HEK293T (cell line): ENCODE data around the gene GAREM1.

Experiments
- CTCF ChIA-PET: fragments of 350-600 bp; formaldehyde crosslinking; extraction: SDS; loops from one replicate; lab custom pipeline; 2021; ENCODE audit warnings: antibody characterized with exemption, inconsistent platforms; lab: Yijun Ruan, JAX
- POLR2A ChIA-PET: fragments of 350-600 bp; formaldehyde crosslinking; extraction: SDS; loops from one replicate; lab custom pipeline; 2020; ENCODE audit warnings: antibody characterized with exemption, inconsistent platforms; lab: Yijun Ruan, JAX
- DNase-seq: peaks from one replicate; pipeline ENCODE4 v3.0.0; 2012; ENCODE audit warnings: mixed read lengths; ENCODE audit errors: extremely low spot score
- ARNT ChIP-seq: fragments of 450-650 bp; IDR thresholded peaks from 2 replicates; pipeline ENCODE4 v1.6.1; 2017; ENCODE audit warnings: mild to moderate bottlenecking
- BHLHE40 ChIP-seq: fragments of 450-650 bp; IDR thresholded peaks from 2 replicates; pipeline ENCODE4 v1.6.1; 2016; ENCODE audit warnings: mild to moderate bottlenecking, moderate library complexity, borderline replicate concordance
- CTBP1 ChIP-seq: fragments of 450-650 bp; IDR thresholded peaks from 2 replicates; pipeline ENCODE4 v1.6.1; 2016; ENCODE audit warnings: borderline replicate concordance
- ELF4 ChIP-seq: fragments of 450-650 bp; IDR thresholded peaks from 2 replicates; pipeline ENCODE4 v1.6.1; 2017; ENCODE audit warnings: antibody characterized with exemption
- FOXA1 ChIP-seq: fragments of 450-650 bp; IDR thresholded peaks from 2 replicates; pipeline ENCODE4 v1.6.1; 2016; ENCODE audit warnings: mild to moderate bottlenecking
- FOXK2 ChIP-seq: fragments of 450-650 bp; IDR thresholded peaks from 2 replicates; pipeline ENCODE4 v1.6.1; 2016; ENCODE audit warnings: mild to moderate bottlenecking
- FOXM1 ChIP-seq: fragments of 450-650 bp; IDR thresholded peaks from 2 replicates; pipeline ENCODE4 v1.6.1; 2017; ENCODE audit warnings: mild to moderate bottlenecking, borderline replicate concordance
- HDGF ChIP-seq: fragments of 450-650 bp; IDR thresholded peaks from 2 replicates; pipeline ENCODE4 v1.6.1; 2017; ENCODE audit warnings: antibody characterized with exemption, borderline replicate concordance
- L3MBTL2 ChIP-seq: fragments of 450-650 bp; conservative IDR thresholded peaks from 2 replicates; pipeline ENCODE4 v1.6.1; 2016; ENCODE audit warnings: mild to moderate bottlenecking
- LEF1 ChIP-seq: fragments of 450-650 bp; IDR thresholded peaks from 2 replicates; pipeline ENCODE4 v1.6.1; 2017; ENCODE audit warnings: mild to moderate bottlenecking, borderline replicate concordance
- NFRKB ChIP-seq: fragments of 450-650 bp; IDR thresholded peaks from 2 replicates; pipeline ENCODE4 v1.6.1; 2016; ENCODE audit warnings: mild to moderate bottlenecking, moderate library complexity
- SP1 ChIP-seq: fragments of 450-650 bp; IDR thresholded peaks from 2 replicates; pipeline ENCODE4 v1.6.1; 2017
- SUZ12 ChIP-seq: fragments of 450-650 bp; IDR thresholded peaks from 2 replicates; pipeline ENCODE4 v1.6.1; 2016; ENCODE audit warnings: mild to moderate bottlenecking
- TARDBP ChIP-seq: fragments of 450-650 bp; IDR thresholded peaks from 2 replicates; pipeline ENCODE4 v1.6.1; 2016
- ZNF384 ChIP-seq: fragments of 450-650 bp; IDR thresholded peaks from 2 replicates; pipeline ENCODE4 v1.6.1; 2016
- TF ChIP-seq, protein P1 (sequence below): fragments of 450-650 bp; IDR thresholded peaks from 2 replicates; pipeline ENCODE4 v1.6.1; 2016

GAREM1 gene

DNA sequence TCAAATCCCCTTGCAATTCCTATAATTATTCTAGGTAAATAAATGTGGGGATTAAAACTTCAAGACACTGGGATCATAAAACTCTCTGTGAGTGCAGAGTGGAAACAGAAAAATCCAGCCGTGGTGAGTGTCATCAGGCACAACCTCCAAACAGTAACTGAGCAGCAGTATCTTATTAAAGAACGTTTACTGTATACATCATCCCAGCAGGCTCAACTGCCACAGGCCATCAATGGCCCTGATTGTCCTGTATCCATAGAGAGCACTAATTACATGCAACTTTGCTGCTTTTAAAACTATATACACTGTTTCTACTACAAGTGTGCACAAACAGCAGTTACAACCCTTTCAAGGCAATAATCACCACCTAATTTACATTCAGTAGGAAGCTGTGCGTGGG is 23.9 kb downstream of the GAREM1 start:
- DNase-seq: no peak
- ChIA-PET CTCF (no interaction called here), POLR2A (no interaction called here)
- no peak for TF ChIP-seq NFRKB
- no peak for TF ChIP-seq LEF1
- no peak for TF ChIP-seq ZNF384
- TF ChIP-seq SP1: no peak
- no peak for TF ChIP-seq ELF4
- no peak for TF ChIP-seq BHLHE40
- TF ChIP-seq CTBP1: no peak
- TF ChIP-seq ARNT: no peak
- no peak for TF ChIP-seq FOXM1
- TF ChIP-seq FOXK2: no peak
- no peak for TF ChIP-seq TARDBP
- TF ChIP-seq, protein P1, sequence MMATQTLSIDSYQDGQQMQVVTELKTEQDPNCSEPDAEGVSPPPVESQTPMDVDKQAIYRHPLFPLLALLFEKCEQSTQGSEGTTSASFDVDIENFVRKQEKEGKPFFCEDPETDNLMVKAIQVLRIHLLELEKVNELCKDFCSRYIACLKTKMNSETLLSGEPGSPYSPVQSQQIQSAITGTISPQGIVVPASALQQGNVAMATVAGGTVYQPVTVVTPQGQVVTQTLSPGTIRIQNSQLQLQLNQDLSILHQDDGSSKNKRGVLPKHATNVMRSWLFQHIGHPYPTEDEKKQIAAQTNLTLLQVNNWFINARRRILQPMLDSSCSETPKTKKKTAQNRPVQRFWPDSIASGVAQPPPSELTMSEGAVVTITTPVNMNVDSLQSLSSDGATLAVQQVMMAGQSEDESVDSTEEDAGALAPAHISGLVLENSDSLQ: no peak
- TF ChIP-seq FOXA1: no peak
- no peak for TF ChIP-seq L3MBTL2

DNA sequence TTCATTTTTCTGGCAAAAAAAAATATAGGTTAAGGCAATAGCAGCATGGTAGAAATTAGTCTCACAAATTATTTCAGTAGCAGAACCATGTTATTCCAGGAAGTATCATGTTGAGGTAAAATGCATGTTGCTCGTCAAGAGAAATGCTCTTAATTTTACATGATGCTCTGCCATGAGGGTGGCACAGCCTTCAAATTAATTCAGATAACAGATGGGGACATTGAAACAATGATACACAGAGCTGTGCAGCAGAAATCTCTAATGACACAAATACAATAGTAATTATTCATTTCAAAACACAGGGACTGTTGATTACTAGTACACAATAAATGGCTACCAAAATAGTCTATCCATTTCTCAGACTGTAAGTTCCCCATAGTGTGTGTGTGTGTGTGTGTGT is 24.8 kb downstream of the GAREM1 start:
- ChIA-PET POLR2A (interaction anchor here (1.0 kb wide), 1 partner anchor 25 kb away, joined by 3 read pairs; the partner anchor contains the start of gene GAREM1), CTCF (no interaction called here)

GRCh38 chr18:32443706-32444215 is 26.9 kb downstream of the GAREM1 start:
- POLR2A ChIA-PET: no interaction called here
- TF ChIP-seq LEF1: no peak
- no peak for TF ChIP-seq ARNT
- TF ChIP-seq FOXK2: no peak
- TF ChIP-seq SUZ12: no peak
- no peak for TF ChIP-seq BHLHE40
- TF ChIP-seq, protein P1: no peak
- no peak for TF ChIP-seq ZNF384
- TF ChIP-seq SP1: no peak
- no peak for TF ChIP-seq TARDBP
- no peak for TF ChIP-seq CTBP1
- TF ChIP-seq NFRKB: no peak
- no peak for TF ChIP-seq FOXM1
- TF ChIP-seq FOXA1: no peak
- TF ChIP-seq HDGF: no peak
- TF ChIP-seq L3MBTL2: no peak
- no peak for TF ChIP-seq ELF4
- CTCF ChIA-PET: interaction anchor here (4.7 kb wide), 1 partner anchor 26 kb away, joined by 34 read pairs; the partner anchor contains the start of gene GAREM1
- DNase-seq: no peak

More for the DNA sequence above, 24.8 kb downstream of the GAREM1 start:
- no peak for DNase-seq
- no peak for TF ChIP-seq BHLHE40
- TF ChIP-seq FOXM1: no peak
- no peak for TF ChIP-seq ZNF384
- no peak for TF ChIP-seq ARNT
- TF ChIP-seq FOXA1: no peak
- no peak for TF ChIP-seq FOXK2
- no peak for TF ChIP-seq LEF1
- no peak for TF ChIP-seq SUZ12
- no peak for TF ChIP-seq SP1
- TF ChIP-seq HDGF: no peak
- no peak for TF ChIP-seq L3MBTL2
- no peak for TF ChIP-seq NFRKB

- no peak for DNase-seq
- CTCF ChIA-PET: interaction anchor here (4.7 kb wide), 1 partner anchor 26 kb away, joined by 34 read pairs; the partner anchor contains the start of gene GAREM1
- POLR2A ChIA-PET: interaction anchor here (1.3 to 2.1 kb wide), 2 partner anchors 8 to 27 kb away, joined by 3 to 5 read pairs; partner anchors contain the start of gene GAREM1
- TF ChIP-seq ELF4 (no peak), L3MBTL2 (no peak), HDGF (no peak), SP1 (no peak), BHLHE40 (no peak), SUZ12 (no peak), NFRKB (no peak), ZNF384 (no peak), FOXM1 (no peak)
Measured at GRCh38 chr18:32443033-32443705, 27.5 kb downstream of the GAREM1 start.

- CTCF ChIA-PET: interaction anchor here (0.7 to 4.7 kb wide), 4 partner anchors 15 to 153 kb away, joined by 3 to 34 read pairs (median 4); partner anchors contain the start of gene GAREM1
- DNase-seq: no peak
- TF ChIP-seq ELF4: no peak
- no peak for TF ChIP-seq FOXK2
- no peak for TF ChIP-seq SUZ12
- no peak for TF ChIP-seq SP1
- TF ChIP-seq ZNF384: no peak
- no peak for TF ChIP-seq LEF1
- TF ChIP-seq L3MBTL2: no peak
- no peak for TF ChIP-seq HDGF
- TF ChIP-seq FOXA1: no peak
- no peak for TF ChIP-seq CTBP1
- TF ChIP-seq, protein P1: no peak
- no peak for TF ChIP-seq ARNT
- no peak for TF ChIP-seq FOXM1
- no peak for TF ChIP-seq BHLHE40
- no peak for TF ChIP-seq TARDBP
- TF ChIP-seq NFRKB: no peak
- POLR2A ChIA-PET: interaction anchor here (1.3 to 2.1 kb wide), 2 partner anchors 8 to 28 kb away, joined by 3 to 5 read pairs; partner anchors contain the start of gene GAREM1
Measured at GRCh38 chr18:32442575-32442974, 28.1 kb downstream of the GAREM1 start.
